ENCODE measurements around the gene KHDC1L.
"Not testable (repeated sequence)": the region's sequence is repeated elsewhere in the genome, so short reads cannot be mapped to it uniquely, and the experiment has no call there.

DNA sequence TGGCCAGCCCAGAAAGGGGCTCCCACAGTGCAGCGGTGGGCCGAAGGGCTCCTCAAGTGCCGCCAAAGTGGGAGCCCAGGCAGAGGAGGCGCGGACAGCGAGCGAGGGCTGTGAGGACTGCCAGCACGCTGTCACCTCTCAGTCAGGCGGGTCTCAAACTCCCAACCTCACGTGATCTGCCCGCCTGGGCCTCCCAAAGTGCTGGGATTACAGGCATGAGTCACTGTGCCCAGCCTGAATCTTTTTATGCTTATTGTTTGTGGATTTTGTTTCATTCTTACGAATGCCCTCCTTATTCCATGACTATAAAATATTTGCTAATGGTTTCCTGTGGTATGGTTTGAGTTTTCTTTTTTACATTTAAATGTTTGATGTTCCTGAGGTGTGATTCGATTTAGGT is 44.0 kb upstream of the KHDC1L start:
- TF ChIP-seq POLR2AphosphoS5 (IDR thresholded peaks at IDR 0.05; ENCODE audit: low read depth); SPI1 (IDR thresholded peaks at IDR 0.05; ENCODE audit: borderline replicate concordance, low read depth); GABPA (IDR thresholded peaks at IDR 0.05; ENCODE audit: low read depth): not testable (repeated sequence)
- TF ChIP-seq, protein P1, sequence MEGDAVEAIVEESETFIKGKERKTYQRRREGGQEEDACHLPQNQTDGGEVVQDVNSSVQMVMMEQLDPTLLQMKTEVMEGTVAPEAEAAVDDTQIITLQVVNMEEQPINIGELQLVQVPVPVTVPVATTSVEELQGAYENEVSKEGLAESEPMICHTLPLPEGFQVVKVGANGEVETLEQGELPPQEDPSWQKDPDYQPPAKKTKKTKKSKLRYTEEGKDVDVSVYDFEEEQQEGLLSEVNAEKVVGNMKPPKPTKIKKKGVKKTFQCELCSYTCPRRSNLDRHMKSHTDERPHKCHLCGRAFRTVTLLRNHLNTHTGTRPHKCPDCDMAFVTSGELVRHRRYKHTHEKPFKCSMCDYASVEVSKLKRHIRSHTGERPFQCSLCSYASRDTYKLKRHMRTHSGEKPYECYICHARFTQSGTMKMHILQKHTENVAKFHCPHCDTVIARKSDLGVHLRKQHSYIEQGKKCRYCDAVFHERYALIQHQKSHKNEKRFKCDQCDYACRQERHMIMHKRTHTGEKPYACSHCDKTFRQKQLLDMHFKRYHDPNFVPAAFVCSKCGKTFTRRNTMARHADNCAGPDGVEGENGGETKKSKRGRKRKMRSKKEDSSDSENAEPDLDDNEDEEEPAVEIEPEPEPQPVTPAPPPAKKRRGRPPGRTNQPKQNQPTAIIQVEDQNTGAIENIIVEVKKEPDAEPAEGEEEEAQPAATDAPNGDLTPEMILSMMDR (IDR thresholded peaks at IDR 0.05; ENCODE audit: insufficient read depth, low read length) = not testable (repeated sequence)
- TF ChIP-seq, protein P2, sequence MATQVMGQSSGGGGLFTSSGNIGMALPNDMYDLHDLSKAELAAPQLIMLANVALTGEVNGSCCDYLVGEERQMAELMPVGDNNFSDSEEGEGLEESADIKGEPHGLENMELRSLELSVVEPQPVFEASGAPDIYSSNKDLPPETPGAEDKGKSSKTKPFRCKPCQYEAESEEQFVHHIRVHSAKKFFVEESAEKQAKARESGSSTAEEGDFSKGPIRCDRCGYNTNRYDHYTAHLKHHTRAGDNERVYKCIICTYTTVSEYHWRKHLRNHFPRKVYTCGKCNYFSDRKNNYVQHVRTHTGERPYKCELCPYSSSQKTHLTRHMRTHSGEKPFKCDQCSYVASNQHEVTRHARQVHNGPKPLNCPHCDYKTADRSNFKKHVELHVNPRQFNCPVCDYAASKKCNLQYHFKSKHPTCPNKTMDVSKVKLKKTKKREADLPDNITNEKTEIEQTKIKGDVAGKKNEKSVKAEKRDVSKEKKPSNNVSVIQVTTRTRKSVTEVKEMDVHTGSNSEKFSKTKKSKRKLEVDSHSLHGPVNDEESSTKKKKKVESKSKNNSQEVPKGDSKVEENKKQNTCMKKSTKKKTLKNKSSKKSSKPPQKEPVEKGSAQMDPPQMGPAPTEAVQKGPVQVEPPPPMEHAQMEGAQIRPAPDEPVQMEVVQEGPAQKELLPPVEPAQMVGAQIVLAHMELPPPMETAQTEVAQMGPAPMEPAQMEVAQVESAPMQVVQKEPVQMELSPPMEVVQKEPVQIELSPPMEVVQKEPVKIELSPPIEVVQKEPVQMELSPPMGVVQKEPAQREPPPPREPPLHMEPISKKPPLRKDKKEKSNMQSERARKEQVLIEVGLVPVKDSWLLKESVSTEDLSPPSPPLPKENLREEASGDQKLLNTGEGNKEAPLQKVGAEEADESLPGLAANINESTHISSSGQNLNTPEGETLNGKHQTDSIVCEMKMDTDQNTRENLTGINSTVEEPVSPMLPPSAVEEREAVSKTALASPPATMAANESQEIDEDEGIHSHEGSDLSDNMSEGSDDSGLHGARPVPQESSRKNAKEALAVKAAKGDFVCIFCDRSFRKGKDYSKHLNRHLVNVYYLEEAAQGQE (IDR thresholded peaks at IDR 0.05; ENCODE audit: insufficient replicate concordance, low read depth) = not testable (repeated sequence)
